K562 (cell line): ENCODE results near the gene TKTL1. TPM values are rescaled to one million over a fixed set of nuclear protein-coding genes. Genes with fewer than 3 reads are reported as not detected.
A peak's percentile ranks its signal among the peaks of the same experiment; 100 is the strongest.

ENCODE experiments used
- BRD9 ChIP-seq: fragments of 450-650 bp; IDR thresholded peaks from 2 replicates; pipeline ENCODE4 v1.6.1; 2018; ENCODE audit warnings: low read depth; ENCODE audit not compliant: partially characterized antibody
- BRF1 ChIP-seq: IDR thresholded peaks from 3 replicates; pipeline ENCODE4 v1.6.1; 2011; ENCODE audit warnings: borderline replicate concordance, mild to moderate bottlenecking; ENCODE audit not compliant: insufficient read length; ENCODE audit errors: extremely low read depth
- CXXC5 ChIP-seq: fragments of 250-450 bp; sonication (Bioruptor Pico); IDR thresholded peaks from 2 replicates; pipeline ENCODE4 v1.8.0; 2022; ENCODE audit warnings: inconsistent platforms, mild to moderate bottlenecking, moderate library complexity
- EP400 ChIP-seq: fragments of 450-650 bp; IDR thresholded peaks from 2 replicates; pipeline ENCODE4 v1.6.1; 2017; ENCODE audit warnings: antibody characterized with exemption, mild to moderate bottlenecking, moderate library complexity
- FOSL1 ChIP-seq: fragments of 200-800 bp; sonication (Bioruptor generic); conservative IDR thresholded peaks from 2 replicates; pipeline ENCODE4 v1.6.1; 2016; ENCODE audit warnings: missing genetic modification characterization, missing compliant biosample characterization
- HMG20A ChIP-seq: fragments of 450-650 bp; formaldehyde crosslinking; conservative IDR thresholded peaks from 2 replicates; pipeline ENCODE4 v1.4.0; 2020; ENCODE audit warnings: mild to moderate bottlenecking, mixed read lengths
- KLF13 ChIP-seq: fragments of 450-650 bp; IDR thresholded peaks from 2 replicates; pipeline ENCODE4 v1.6.1; 2016; ENCODE audit warnings: missing genetic modification characterization, low read depth, mild to moderate bottlenecking, missing compliant biosample characterization, moderate library complexity, borderline replicate concordance
- MGA ChIP-seq: fragments of 450-650 bp; IDR thresholded peaks from 2 replicates; pipeline ENCODE4 v1.6.1; 2016; ENCODE audit warnings: mild to moderate bottlenecking, moderate library complexity
- PRPF4 ChIP-seq: fragments of 200-400 bp; formaldehyde crosslinking; IDR thresholded peaks from one replicate; pipeline ENCODE4 v1.6.1; 2017; ENCODE audit warnings: low read length, low read depth, mild to moderate bottlenecking; ENCODE audit not compliant: insufficient read depth, poor library complexity, severe bottlenecking
- SIN3A ChIP-seq, 2 experiments: fragments of 150-350 bp in 1 of 2; IDR thresholded peaks; 2 replicates each; pipeline ENCODE4 v1.6.1; 2011 to 2016; ENCODE audit warnings: borderline replicate concordance in 2 of 2, low read depth in 2 of 2, low read length in 2 of 2, mild to moderate bottlenecking in 2 of 2, moderate library complexity in 2 of 2; ENCODE audit not compliant: control insufficient read depth in 1 of 2
- TFAM ChIP-seq: fragments of 250-450 bp; sonication (Bioruptor Pico); conservative IDR thresholded peaks from 2 replicates; pipeline ENCODE4 v1.5.0; 2021; ENCODE audit warnings: mild to moderate bottlenecking, moderate library complexity
- TGIF2 ChIP-seq: sonication (generic); formaldehyde crosslinking; IDR thresholded peaks from 2 replicates; pipeline ENCODE4 v1.8.1; 2022; ENCODE audit warnings: mild to moderate bottlenecking, missing genetic modification reagents, moderate library complexity
- ZC3H11A ChIP-seq: IDR thresholded peaks from 2 replicates; pipeline ENCODE4 v1.6.1; 2012; ENCODE audit warnings: low read depth, low read length, improper control_type of control experiment
- polyA plus RNA-seq, 8 experiments: library from polyadenylated mRNA; depleted of rRNA in 4 of 8; stranded (reverse) in 5 of 8; unstranded in 3 of 8; fragments of >200 nt; fragmentation: Nextera tagmentation in 2 of 8; fragmentation: Illumina TruSeq in 1 of 8; extraction: Ambion mirVana in 2 of 8; extraction: Trizol in 1 of 8; gene quantifications; 2 replicates each; pipeline versions ENCODE4 v1.2.1 to v1.2.3, GENCODE V29; 2011 to 2014; ENCODE audit warnings: inconsistent platforms in 1 of 8, missing spikeins in 1 of 8
- total RNA-seq, 7 experiments: library from RNA; depleted of rRNA in 6 of 7; stranded (reverse); fragments of >200 nt in 6 of 7; fragmentation: Illumina TruSeq in 2 of 7; extraction: Trizol in 2 of 7; gene quantifications; 2 replicates each; pipeline versions ENCODE4 v1.2.1 to v1.2.3, GENCODE V29; 2011 to 2021; ENCODE audit warnings: low replicate concordance in 1 of 7
- TF ChIP-seq, protein P1 (sequence below): sonication (generic); formaldehyde crosslinking; IDR thresholded peaks from 2 replicates; pipeline ENCODE4 v1.8.1; 2023; ENCODE audit warnings: mild to moderate bottlenecking, missing genetic modification reagents

TKTL1 gene
- total and polyA plus RNA-seq, 9 of the 15 experiments (the other 6 are each of a cell fraction or from before 2014, with no cell fraction given), result 0.18 to 0.71 (median 0.38) TPM

DNA sequence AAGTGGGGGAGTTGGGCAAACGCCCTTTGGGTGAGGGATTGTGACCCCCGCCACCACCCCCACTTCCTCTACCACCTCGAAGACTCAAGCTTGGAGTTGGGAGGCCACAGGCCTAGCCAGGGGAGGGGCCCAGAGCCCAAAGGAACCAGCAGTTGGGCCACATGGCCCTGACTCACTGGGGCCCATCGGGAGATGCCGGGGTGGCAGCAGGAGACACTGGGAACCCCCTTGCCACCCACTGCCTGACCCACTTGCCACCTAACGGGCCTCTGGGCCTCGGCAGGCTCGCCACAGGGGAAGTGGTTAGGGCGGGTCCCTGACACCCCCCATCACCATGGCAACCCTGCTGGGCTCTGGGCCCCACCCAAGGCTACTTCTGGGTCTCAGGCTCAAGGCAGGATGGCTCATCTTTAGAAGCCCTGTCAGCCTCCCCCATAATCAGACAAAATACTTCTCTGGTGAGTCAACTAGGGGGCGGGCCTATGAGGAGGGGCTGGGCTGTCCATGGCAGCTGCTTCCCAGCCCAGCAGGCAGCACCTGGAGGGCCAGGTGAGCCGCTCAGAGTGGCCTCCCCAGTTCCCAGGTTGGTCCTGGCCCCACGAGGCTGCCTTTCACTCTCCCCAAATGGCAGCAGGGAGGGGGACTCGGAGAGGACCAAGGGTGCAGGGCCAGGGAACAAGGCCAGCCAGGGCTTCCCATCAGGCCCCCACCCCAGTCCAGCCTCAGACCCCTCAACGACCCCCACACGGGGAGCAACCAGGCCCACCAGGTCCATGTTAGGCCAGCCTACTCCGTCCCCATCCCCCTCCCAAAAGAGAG lies 73.2 kb downstream of the TKTL1 start (continued):
- TF ChIP-seq, protein P1, sequence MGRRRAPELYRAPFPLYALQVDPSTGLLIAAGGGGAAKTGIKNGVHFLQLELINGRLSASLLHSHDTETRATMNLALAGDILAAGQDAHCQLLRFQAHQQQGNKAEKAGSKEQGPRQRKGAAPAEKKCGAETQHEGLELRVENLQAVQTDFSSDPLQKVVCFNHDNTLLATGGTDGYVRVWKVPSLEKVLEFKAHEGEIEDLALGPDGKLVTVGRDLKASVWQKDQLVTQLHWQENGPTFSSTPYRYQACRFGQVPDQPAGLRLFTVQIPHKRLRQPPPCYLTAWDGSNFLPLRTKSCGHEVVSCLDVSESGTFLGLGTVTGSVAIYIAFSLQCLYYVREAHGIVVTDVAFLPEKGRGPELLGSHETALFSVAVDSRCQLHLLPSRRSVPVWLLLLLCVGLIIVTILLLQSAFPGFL (CRISPR knock-in tag), result no peak
- TF ChIP-seq ZC3H11A (no peak), BRF1 (no peak), KLF13 (tag) (no peak), BRD9 (no peak), PRPF4 (no peak), SIN3A (IDR thresholded peaks at IDR 0.05; ENCODE audit: borderline replicate concordance in 2 of 2, control insufficient read depth in 1 of 2, low read depth in 2 of 2, low read length in 2 of 2) (peak in 1 of 2 experiments; percentile 35; a peak in 1 of 4 replicates), TGIF2 (CRISPR knock-in tag) (no peak), CXXC5 (CRISPR knock-in tag) (no peak), FOSL1 (peak; percentile 94), EP400 (0 out of 2 replicates have a peak, but pooled peaks have one; percentile 11), TFAM (no peak), MGA (no peak), HMG20A (CRISPR knock-in tag) (no peak)
